ENCODE measurements around the gene HOXB1. TPM values are rescaled to one million over a fixed set of nuclear protein-coding genes. Genes with fewer than 3 reads are reported as not detected.

The HOXB1 gene
- total and polyA plus RNA-seq, 2 of the 8 experiments (the other 6 are each of a cell fraction or from before 2014, with no cell fraction given), result not detected

- Histone ChIP-seq H3K18ac (ENCODE audit: extremely low read depth, low read length) (no peak overlapping the region), H2AFZ (ENCODE audit: low read length) (no peak overlapping the region), H3K36me3 (ENCODE audit: control insufficient read depth in 2 of 4, insufficient read depth in 4 of 4, low read length in 3 of 4) (no peaks in the 10 kb centered on the region), H2BK5ac (ENCODE audit: low read depth, low read length) (no peak overlapping the region), H2AK5ac (ENCODE audit: low read depth, low read length) (0 out of 2 replicates have a peak overlapping the region, but pooled peaks have one; percentile 41), H3K27ac (ENCODE audit: low read depth, low read length) (no peak overlapping the region), H3K4me3 (ENCODE audit: extremely low read depth in 1 of 4, insufficient read depth in 2 of 4, low read depth in 3 of 4, low read length in 4 of 4) (peak overlapping the region in 1 of 4 experiments; percentile 54; a peak in 4 of 8 replicates), H2BK15ac (ENCODE audit: low read length) (no peak overlapping the region), H3K79me2 (ENCODE audit: control insufficient read depth in 1 of 2, insufficient read depth in 2 of 2, low read length in 2 of 2) (no peaks in the 10 kb centered on the region), H4K20me1 (replicated peaks in 1 of 2; ENCODE audit: control insufficient read depth in 1 of 2, insufficient read depth in 2 of 2, low read length in 2 of 2) (peaks cover 6 to 11% of the 10 kb centered on the region in 2 experiments), H3K14ac (ENCODE audit: insufficient read length) (no peak overlapping the region), H3K56ac (replicated peaks; ENCODE audit: insufficient read length, low read depth, low read length) (no peak overlapping the region), H3K27me3 (replicated peaks in 1 of 4; ENCODE audit: control insufficient read depth in 3 of 4, extremely low read depth in 1 of 4, insufficient read depth in 3 of 4, low read length in 3 of 4) (peaks cover 77 to 100% (median 98%) of the 10 kb centered on the region in 4 experiments), H3K4me1 (replicated peaks in 1 of 4; ENCODE audit: control insufficient read depth in 3 of 4, insufficient read depth in 4 of 4, low read length in 3 of 4) (peaks cover 0 to 25% (median 12%) of the 10 kb centered on the region in 4 experiments; a peak in 6 of 7 replicates), H3K23ac (ENCODE audit: insufficient read length) (no peak overlapping the region), H4K8ac (ENCODE audit: extremely low read depth, insufficient read depth, low read length) (peak overlapping the region; percentile 25; the same call in 1 of the 2 replicates), H2BK20ac (ENCODE audit: low read length) (peak overlapping the region; percentile 48; the same call in 1 of the 2 replicates), H3K23me2 (ENCODE audit: low read depth, low read length) (peaks cover 5% of the 10 kb centered on the region; the same call in 1 of the 2 replicates), H2BK120ac (replicated peaks; ENCODE audit: low read depth, low read length) (no peak overlapping the region), H2BK12ac (ENCODE audit: low read depth, low read length) (peak overlapping the region; percentile 68; the same call in 1 of the 2 replicates), H3K4me2 (ENCODE audit: insufficient read depth in 1 of 2, low read depth in 2 of 2, low read length in 2 of 2) (peak overlapping the region; percentile 31 to 70), H4K5ac (ENCODE audit: insufficient read length, low read depth, low read length) (no peak overlapping the region), H3K9ac (replicated peaks in 1 of 4; ENCODE audit: extremely low read depth in 1 of 4, low read depth in 3 of 4, low read length in 3 of 4) (no peak overlapping the region), H3K79me1 (ENCODE audit: low read depth, low read length) (no peaks in the 10 kb centered on the region), H3K4ac (replicated peaks; ENCODE audit: insufficient read length, low read depth, low read length) (no peak overlapping the region), H4K91ac (replicated peaks; ENCODE audit: insufficient read length, low read length) (peak overlapping the region; percentile 32), H3K9me3 (ENCODE audit: insufficient read depth in 2 of 2, low read depth in 1 of 2, low read length in 1 of 2) (no peaks in the 10 kb centered on the region)
- ChIA-PET CTCF (ENCODE audit: partially characterized antibody) (interaction anchor here (0.6 to 2.0 kb wide), 4 partner anchors 16 to 95 kb away, joined by 3 to 5 read pairs (median 4); no protein-coding TSS in a partner anchor), POLR2A (ENCODE audit: partially characterized antibody) (interaction anchor here (0.9 kb wide), 1 partner anchor 13 kb away, joined by 3 read pairs; no protein-coding TSS in a partner anchor)
- 2% methylated on average over 33 of the region's 59 CpGs; no CpG with 5 or more reads in 1 of the 2 experiments for WGBS, 2 experiments (ENCODE audit: extremely low coverage in 1 of 2, insufficient coverage in 1 of 2, insufficient read length in 1 of 2, insufficient replicate concordance in 2 of 2, low coverage in 1 of 2, low lambda C conversion rate in 2 of 2, missing lambda C conversion rate in 1 of 2)
- FAIRE-seq (no peak), DNase-seq (ENCODE audit: low read depth in 1 of 2, low spot score in 2 of 2) (peak in 1 of 2 experiments; percentile 84)
- no peak for TF ChIP-seq JUN (IDR thresholded peaks at IDR 0.05; ENCODE audit: low read depth, low read length)
- TF ChIP-seq SIRT6 (IDR thresholded peaks at IDR 0.05; ENCODE audit: low read length), result no peak
- no peak for TF ChIP-seq CREB1 (IDR thresholded peaks at IDR 0.05)
- TF ChIP-seq SP1 (IDR thresholded peaks at IDR 0.05; ENCODE audit: low read depth, low read length), result no peak
- TF ChIP-seq TCF12 (IDR thresholded peaks at IDR 0.05; ENCODE audit: low read depth, low read length), result no peak
These were observed 3.9 kb downstream of the HOXB1 start for GRCh38 chr17:48526608-48527546.
